ENCODE data around the gene HNRNPLL.

HNRNPLL gene

DNA sequence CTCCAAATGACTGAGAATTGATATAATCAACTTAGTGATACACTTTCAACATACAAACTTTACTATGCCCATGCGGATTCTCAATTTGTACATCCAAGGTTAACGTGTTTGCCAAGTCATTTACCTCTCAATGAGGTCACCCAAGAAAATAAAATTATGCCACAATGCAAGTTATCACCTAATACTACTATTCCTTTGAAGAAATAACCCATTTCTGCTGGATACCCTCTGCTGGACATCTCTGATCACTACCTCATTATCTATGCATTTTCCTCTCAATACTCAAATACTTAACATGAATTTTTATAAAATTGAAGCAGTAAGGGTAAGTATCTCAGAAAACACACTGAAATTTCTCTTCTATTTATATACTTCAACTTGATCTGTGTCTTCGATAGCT is 12.7 kb downstream of the HNRNPLL start:
- DNase-seq, result no peak

DNA sequence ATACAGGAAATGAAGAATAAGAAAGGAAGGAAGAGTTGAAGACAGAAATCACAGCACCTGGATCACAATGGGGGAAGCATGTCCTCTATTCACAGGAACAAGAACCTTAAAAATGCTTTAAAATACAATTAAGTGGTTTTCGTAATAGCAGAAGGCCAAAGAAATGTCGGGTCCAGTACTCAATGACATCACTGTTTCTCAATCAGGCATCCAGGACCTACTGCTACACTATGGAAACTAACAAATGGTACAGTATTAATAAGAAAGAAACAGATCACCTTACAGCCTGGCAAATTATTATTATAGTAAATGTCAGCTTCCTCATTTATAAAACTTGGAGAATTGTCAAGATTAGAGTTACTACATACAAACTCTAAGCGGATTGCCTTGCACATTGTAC is 15.8 kb downstream of the HNRNPLL start:
- DNase-seq, result no peak

DNA sequence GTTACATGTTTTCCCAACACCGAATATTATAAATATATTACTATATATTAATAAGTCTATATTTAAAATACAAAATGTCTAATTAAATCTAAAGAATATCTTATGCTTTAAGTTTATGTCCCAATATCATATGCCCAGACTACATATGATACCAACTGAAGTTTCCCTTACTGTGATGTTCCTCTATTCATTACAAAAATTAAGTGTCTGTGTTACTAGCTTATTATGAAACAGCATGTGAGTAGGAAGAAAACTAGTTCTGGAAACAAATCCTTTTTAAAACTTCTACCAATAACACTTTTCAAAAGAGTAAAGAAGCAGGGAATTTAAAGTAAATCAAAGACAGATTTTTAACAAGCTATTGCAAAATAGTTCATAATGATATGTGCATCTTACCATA is 17.8 kb downstream of the HNRNPLL start:
- no peak for DNase-seq

DNA sequence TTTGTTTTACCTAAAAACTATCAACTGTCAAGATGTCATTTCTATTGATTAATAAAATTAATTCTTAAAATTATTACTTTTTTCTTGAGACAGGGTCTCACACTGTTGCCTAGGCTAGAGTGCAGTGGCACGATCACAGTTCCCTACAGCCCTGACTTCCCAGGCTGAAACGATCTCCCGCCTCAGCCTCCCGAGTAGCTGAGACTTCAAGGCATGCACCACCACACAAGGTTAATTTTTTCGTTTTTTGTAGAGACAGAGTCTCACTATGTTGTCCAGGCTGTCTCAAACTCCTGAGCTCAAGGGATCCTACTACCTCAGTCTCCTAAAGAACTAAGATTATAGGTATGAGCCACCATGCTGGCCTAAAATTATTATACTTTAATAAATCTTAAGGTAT is 18.7 kb downstream of the HNRNPLL start:
- DNase-seq, result no peak

DNA sequence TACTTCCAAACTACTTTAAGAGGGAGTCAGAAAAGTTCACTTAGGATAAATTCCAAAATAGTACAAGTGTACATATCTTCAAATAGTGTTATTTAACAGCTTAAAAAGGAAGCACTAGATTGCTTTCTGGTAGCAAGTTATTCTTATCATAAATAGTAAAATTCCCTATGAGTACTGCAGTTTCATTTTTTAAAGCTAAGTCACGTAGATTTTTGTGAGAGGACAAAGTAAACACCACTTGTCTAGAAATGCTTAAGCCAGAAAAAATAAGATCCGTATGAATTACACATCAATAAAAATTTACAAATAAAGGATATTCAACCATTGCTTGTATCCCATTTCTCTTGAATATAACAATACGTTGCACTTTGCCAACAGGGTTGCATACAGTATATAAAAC is 19.2 kb downstream of the HNRNPLL start:
- no peak for DNase-seq

DNA sequence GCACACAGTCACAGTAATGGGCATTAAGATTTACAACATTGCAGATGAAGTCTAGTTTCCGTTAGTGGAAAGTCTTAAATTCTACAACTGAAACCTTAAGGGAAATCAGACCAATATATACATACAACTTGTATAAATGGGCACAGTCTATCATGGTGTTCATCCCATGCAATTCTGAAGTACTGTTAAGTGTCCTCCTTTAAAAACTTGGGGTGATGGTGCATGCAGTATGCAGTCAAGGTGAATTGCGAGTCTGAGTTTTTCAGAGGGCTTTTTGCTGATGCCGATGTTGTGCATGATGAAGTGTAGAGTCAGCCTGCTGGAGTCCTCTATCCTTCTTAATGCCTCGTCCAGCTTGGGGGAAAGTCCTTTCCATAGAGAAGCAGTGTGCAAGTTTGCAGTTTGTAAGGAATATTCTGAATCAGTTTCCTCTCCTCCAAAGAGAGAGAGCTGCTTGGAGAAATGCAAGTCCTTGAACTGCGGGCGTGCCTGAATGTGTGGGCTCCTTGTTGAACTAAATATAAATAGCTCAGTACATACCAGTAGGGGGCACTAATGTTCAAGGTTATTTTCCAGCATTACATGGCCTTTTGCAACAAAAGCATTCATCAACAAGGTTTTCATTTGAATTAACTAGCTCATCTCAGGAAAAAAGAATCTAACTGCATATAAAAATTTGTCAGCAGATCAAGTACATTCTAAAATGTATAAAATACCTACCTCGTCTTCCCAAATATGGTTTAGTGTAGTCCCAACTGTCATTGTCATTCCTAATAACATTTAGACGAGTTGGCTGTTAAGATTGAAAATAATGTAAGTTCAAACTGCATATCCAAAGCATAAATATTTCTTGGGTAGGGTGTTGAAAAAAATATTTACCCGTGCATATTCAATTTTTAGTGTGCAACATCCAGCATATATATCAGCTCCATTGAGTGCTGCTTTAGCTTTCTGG is 21.3 kb downstream of the HNRNPLL start:
- DNase-seq, result peak; percentile 69

DNA sequence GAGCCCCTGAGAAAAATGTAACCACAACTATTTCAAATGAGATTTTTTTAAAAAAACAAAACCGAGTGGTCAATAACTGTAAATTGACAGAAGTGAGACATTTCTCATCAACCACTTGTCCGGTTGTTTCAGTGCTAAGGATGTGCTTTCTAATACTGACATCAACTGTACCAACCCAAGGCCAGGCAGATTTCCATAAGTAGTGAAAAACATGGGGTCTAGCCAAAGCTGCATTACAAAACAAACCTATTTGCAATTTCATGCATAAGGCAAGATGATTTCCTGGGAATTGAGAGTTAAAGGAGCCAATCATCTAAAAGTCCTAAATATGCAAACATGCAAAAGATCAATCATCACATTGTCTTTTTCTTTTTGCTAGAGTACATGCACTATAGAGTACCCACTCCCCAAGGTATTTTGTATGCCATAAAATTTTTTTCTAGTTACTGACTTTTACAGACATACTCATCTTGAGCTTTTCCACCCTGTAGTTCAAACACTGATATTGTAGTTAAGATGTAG is 22.6 kb downstream of the HNRNPLL start:
- no peak for DNase-seq

DNA sequence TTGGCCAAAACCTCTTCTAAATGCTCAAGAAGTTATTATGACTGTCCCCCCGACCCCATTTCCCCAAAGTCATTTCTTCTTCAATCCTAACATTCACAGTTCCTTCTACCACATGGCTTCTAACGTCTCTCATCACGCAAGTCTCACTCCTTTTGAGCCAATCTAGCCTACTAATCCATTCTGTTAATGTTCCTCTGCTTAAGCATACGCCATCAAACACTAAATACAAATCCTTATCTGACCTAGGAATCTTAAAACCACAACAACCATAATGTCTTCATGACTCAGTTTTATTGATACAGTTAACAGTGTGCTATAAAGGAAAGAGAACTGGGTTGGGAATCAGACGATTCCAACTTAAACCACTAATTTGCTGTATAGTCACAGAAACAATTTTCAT is 23.9 kb downstream of the HNRNPLL start:
- no peak for DNase-seq

DNA sequence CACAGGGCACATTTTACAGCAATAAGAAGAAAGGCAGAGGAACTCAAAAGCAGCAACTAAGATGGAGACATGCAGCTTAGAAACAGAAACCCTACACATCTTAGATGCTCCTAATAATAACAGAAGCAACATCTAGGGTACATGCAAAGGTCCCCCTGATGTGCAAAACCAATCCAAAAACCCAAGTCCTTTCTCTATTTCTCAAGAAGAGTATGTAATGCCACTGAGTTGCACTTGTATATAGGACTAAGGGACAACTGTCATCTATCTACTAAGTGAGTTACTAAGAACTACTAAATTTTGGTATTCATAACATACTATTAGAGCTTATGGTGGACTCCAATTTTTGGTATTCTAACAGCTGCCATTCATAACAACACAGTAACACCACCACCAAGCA is 28.4 kb downstream of the HNRNPLL start:
- no peak for DNase-seq

DNA sequence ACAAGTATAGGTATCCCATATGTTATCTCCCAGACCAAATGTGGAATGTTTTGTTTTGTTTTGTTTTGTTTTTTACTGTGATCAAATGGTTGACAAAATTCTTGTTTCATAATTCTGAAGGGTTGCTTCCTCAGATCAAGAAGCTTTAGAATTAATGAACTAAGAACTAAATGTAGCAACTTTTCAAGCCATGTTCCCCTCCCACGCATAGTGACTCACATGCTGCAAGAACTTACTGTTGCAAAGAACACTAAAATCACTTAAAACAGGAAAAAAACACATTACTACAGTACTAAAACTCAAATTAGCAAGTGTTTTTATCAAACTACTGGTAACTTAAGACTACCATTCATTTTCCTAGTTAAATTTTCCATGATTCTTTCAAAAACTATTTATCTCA is 30.6 kb downstream of the HNRNPLL start:
- DNase-seq, result peak; percentile 69

DNA sequence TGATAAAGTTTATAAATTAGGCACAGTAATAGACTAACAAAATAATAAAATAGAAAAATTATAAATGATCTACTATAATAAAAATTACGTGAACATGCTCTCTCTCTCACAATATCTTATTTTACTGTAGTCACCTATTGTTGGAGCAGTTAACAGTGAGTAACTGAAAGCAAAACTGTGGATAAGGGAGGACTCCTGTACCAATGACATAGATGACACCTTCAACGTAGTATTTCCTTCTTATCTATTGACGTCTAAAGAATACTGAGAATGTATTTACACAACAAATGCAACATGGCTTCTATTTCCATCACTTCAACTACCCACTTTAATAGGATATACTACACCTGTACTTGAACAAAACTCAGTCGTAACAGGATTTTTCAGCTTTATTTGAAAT is 31.5 kb downstream of the HNRNPLL start:
- DNase-seq, result no peak

DNA sequence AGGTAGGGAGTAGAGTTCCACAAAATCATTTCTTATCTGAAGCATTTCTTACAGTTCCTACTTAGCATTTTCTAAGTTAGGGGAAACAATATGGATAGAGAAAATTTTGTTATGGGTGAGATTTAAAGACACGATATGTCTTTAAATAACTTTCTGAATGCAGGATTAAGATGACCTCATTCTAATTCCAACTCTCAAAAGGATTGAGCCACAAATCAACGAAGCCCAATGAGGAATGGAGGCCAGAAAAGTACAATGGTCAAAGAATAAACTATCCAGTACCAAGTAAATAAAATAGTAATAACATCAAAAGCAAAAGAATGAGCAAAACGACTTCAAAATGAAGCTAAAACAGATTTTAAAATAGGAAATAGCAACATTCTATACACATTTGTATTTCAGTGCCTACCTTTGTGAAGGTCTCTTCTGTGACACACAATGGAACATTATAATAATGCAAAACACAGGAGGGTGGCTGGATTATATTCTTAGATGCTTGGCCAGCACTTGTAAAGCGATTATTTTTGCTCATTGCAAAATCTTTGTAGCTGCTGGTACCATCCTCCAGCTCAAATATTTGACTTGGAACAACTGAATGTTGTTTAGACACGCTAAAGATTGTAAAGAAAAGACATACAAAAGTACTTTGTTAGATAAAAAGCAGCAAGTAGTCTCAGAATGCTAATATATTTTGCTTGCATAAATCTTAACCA is 33.8 kb downstream of the HNRNPLL start:
- DNase-seq, result no peak

DNA sequence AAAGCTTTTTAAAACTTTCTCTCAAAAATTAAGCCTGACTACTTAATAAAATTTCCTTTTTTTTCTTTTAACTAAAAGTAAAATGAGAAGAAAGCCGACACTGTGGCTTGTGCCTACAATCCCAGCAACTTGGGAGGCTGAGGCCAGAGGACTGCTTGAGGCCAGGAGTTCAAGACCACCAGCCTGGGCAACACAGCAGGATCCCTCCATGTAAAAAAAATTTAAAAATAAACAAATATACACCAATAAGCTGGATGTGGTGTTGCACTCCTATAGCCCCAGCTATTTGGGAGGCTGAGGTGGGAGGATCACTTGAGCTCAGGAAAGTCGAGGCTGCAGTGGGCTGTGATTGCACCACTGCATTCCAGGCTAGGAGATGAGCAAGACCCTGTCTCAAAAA is 37.4 kb downstream of the HNRNPLL start:
- no peak for DNase-seq

DNA sequence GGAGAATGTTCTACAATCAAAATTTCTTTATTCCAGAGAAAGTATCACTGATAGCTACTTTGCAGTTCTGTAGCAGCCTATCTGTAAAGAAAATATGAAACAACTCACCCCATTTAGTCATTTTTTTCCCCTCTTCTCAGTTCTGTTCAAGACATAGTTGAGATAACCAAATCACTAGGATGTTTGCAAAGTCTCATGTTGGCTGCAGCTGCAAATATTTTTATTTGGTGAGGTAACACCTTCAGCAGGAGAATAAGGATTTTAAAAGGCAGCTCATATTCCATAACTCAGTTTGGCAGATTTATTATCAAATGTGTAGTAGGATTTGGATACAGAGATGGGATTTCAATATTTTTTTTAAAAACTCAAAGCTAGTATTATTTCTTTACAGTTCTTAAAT is 41.0 kb downstream of the HNRNPLL start:
- no peak for DNase-seq

DNA sequence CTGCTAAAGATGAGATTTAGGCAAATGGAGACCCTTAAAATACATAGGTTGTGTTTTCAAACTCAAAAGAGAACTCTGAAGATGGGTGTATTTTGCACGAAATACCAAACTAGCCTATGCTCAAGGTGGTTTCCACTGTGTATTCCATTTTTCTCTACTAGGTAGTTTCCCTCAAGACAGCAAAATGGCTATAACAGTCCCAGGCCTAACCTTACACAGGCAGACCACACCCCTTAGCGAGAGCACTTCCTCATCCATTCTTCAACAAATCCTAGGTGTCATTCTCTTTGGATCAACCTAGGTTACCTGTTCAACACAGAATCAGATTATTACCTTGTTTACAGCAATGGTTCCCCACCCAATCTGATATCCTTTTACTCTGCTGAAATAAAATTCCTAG is 42.6 kb downstream of the HNRNPLL start:
- DNase-seq, result no peak

DNA sequence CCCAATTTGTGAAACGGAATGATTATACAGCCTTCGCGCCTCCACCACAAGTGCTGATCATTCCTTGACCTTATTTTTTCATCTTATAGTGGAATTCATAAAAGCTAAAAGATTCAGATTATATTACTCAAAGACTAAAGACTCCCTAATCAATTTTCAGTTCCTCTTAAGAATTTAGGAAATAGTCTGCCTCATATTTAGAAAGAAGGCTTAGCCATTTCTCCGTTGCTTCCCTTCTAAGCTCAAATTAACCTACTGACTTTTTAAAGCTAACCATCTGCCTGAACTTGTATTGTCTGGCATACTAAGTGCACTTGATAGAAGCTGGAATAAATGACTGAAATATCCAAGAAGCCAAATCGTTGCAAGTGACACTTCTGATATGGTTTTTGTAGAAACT is 44.7 kb downstream of the HNRNPLL start:
- no peak for DNase-seq

DNA sequence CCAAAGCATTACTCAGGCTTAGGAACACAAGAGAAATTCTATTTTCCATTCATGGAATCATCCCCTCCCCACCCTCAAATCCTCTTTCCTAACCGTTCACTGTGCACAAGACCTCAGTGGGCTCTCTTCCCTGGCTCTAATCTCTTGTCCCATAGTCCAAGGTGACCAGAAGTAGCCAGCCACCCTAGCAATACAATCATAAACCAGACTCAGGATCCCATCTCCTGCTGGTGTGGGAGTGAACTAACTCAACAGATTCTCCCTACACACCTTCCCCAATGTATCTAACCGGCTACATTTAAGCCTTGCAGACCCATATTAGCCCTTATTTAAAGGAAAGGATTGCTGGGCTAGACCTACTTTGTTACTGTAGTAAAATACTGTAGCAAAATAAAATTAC is 45.5 kb downstream of the HNRNPLL start:
- DNase-seq, result no peak

DNA sequence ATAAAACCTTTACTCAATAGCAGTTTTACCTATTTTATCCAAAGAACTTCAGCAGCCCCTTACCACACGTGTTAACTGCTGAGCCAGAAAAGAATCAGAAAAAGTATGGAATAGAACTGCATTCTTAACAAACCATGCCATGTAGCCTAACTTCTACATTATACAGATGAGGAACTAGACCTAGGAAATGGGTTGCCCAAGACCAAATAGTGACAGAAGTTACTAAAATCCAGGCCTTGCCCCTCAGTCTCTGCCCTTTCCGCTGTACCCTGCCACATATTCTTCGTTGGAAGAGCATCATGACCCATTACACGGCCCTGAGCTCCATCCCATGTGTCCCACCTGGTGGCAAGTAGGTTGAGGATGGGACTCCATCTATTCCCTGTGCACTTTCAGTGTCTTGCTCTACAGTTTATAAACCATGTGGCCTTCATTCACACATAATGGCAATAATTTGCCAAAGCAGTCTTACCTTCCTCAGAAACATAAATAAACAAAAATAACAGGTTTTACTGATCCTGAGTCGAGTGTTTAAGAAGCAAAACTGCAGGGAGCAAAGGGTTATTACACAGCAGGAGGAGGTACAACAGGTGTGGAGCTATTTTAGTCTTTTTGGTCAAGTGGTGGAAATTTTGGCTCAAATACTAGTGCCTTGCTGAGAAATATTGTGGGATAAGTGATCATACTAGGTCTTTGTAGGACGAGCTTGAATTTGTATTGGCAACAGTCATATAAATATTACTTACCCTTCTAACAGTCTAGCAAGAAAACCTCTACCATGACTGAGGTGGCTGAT is 46.5 kb downstream of the HNRNPLL start:
- DNase-seq, result no peak

DNA sequence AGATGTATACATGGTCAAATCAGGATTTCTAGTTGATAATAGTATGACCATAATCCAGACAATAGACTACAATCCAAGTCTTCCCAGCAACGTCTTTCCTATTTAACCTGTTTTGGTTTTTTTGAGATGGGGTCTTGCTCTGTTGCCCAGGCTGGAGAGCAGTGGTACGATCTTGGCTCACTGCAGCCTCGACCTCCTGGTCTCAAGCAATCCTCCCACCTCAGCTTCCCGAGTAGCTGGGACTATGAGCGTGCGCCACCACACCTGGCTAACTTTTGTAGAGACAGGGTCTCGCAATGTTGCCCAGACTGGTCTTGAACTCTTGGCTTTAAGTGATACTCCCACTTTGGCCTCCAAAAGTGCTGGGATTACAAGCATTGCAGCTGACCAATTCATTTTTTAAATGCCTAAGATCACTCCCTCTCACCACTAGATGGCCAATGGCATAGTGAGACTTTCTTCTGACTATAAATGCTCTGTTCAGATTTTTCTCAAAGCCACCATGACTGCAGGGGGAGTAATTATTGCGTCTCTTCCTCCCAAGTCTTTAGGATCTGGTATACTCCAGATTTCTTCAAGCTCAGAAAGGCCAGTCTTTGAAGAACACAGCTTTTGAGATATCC is 47.6 kb downstream of the HNRNPLL start:
- peak; percentile 51 for DNase-seq

DNA sequence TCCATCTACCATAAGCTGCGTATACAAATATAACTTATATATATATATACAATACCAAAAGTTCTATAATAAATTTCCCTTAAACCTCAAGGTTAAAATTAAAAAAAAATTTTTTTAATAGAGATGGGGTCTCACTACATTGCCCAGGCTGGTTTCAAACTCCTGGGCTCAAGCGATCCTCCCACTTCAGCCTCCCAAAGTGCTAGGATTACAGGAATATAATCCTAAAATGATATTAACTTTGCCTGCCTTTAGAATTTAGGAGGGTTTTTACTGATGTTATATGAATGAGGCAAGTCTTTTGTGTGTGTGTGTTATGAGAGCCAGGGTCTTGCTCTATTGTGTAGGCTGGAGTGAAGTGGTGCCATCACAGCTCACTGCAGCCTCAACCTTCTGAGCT is 49.2 kb downstream of the HNRNPLL start:
- DNase-seq, result no peak

DNA sequence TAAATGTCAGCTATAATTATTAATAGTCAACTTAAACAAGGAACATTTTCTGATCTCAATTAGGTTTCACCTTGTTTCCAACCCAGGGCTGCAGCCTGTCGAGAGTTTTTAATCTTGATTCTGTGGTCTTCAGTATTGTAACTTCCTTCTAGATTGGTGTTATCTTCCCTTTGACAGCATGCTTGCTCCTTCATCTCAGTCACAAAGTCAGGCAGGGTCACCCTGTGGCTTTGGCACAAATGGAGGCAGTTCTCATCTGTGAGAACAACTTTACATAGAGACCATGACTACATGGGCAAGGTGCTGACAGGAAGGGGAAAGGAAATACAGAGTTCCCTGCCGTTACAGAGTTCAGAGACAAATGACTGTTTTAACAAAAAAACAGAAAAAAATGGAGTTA is 50.5 kb downstream of the HNRNPLL start:
- no peak for DNase-seq

DNA sequence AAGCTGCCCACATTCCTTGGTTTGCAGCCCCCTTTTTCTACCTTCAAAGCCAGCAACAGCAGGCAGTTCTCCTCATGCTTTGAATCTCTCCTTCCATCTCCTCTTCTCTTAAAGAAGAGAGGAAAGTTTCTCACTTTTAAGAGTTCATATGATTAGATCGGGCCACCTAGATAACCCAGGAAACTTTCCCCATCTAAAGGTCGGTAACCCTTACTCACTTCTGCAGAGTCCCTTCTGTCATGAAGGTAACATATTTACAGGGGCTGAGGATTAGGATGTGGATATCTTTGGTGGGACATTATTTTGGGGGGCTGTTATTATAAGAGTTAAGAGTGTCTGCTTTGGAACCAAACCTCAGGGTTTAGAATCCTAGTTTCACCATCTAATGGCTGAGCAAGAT is 51.0 kb downstream of the HNRNPLL start:
- DNase-seq, result no peak

DNA sequence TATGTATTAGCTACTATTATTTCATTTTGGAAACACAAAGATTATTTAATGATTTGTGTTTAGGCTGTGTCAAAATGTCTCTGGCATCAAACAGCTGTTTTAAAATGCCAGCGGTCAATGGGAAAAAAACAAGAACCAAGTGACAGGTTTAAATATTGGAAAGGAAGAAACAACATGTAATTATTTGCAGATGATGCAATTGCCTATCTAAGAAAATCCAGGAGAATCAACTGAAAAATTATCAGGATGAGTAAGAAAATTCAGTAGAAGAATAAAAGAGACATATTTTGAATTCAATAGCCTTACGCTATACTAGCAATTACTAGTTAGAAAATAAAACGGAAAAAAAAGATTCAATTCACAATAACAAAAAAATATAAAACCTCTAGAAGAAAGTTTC is 51.6 kb downstream of the HNRNPLL start:
- no peak for DNase-seq

Data from HCEC 1CT (cell line).